HCT116 (cell line): ENCODE data around the gene BRD2.

ENCODE experiments used
- POLR2A ChIP-seq: IDR thresholded peaks from 2 replicates; pipeline ENCODE4 v1.7.0; 2011; ENCODE audit warnings: borderline replicate concordance; ENCODE audit not compliant: insufficient read depth, insufficient read length; ENCODE audit errors: extremely low read depth
- TF ChIP-seq, protein P1 (sequence below), 3 experiments: fragments of 200-600 bp in 1 of 3; sonication (generic) in 1 of 3; IDR thresholded peaks in 2 of 3; conservative IDR thresholded peaks in 1 of 3; 2 replicates each; pipeline ENCODE4 v1.5.1; 2012 to 2017; ENCODE audit warnings: low read depth in 2 of 3, low read length in 2 of 3, antibody characterized with exemption in 1 of 3, borderline replicate concordance in 1 of 3, control low read depth in 1 of 3, mild to moderate bottlenecking in 1 of 3, mixed read lengths in 1 of 3, mixed run types in 1 of 3, moderate library complexity in 1 of 3; ENCODE audit not compliant: insufficient read depth in 1 of 3

DNA sequence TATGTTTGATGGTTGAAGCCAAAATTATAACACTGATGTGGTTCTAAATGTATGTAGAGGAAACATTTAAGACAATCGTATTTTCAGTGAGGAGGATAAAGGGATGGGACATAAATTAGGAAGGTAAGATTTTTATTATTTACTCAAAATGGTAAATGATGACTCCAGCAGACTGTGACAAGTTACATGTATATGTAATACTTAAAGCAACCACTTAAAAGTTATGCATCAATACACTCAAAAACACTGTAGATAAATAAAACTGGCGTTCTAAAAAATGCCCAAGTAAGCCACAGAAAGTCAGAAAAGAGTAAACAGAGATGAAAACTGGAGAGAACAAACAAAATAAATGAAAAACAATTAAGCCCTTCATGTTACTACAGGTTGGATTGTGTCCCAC is 46.3 kb upstream of the BRD2 start:
- TF ChIP-seq, protein P1, sequence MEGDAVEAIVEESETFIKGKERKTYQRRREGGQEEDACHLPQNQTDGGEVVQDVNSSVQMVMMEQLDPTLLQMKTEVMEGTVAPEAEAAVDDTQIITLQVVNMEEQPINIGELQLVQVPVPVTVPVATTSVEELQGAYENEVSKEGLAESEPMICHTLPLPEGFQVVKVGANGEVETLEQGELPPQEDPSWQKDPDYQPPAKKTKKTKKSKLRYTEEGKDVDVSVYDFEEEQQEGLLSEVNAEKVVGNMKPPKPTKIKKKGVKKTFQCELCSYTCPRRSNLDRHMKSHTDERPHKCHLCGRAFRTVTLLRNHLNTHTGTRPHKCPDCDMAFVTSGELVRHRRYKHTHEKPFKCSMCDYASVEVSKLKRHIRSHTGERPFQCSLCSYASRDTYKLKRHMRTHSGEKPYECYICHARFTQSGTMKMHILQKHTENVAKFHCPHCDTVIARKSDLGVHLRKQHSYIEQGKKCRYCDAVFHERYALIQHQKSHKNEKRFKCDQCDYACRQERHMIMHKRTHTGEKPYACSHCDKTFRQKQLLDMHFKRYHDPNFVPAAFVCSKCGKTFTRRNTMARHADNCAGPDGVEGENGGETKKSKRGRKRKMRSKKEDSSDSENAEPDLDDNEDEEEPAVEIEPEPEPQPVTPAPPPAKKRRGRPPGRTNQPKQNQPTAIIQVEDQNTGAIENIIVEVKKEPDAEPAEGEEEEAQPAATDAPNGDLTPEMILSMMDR (IDR thresholded peaks at IDR 0.05 in 2 of 3, conservative IDR thresholded peaks at IDR 0.05 in 1 of 3; ENCODE audit: borderline replicate concordance in 1 of 3, insufficient read depth in 1 of 3, low read depth in 2 of 3, low read length in 2 of 3), result no peak
- no peak for TF ChIP-seq POLR2A
